Body of pancreas (tissue), 4 donors: ENCODE data around the gene PHRF1. TPM values are rescaled to one million over a fixed set of nuclear protein-coding genes. Genes with fewer than 3 reads are reported as not detected.

Experiments used
- ATAC-seq: fragments of 150-250 bp; one replicate; pipeline ENCODE4 v1.9.1; 2016
- DNase-seq, 4 donors: peaks; one replicate each; pipeline ENCODE4 v3.0.0-alpha.2; 2019
- H3K27ac ChIP-seq, 4 donors: fragments of 200-600 bp; sonication (generic); 1 replicate in 3 of 4; 2 replicates in 1 of 4; pipeline versions ENCODE4 v1.5.1 to v1.6.1; 2016 to 2019; ENCODE audit warnings: mild to moderate bottlenecking in 1 of 4, mixed read lengths in 1 of 4, moderate library complexity in 1 of 4
- H3K27me3 ChIP-seq, 2 donors: fragments of 200-600 bp; sonication (generic); one replicate each; pipeline ENCODE4 v1.6.0; 2016; ENCODE audit warnings: mild to moderate bottlenecking in 1 of 2
- H3K36me3 ChIP-seq, 2 donors: fragments of 200-600 bp; sonication (generic); replicated peaks in 1 of 2; 2 replicates each; pipeline ENCODE4 v1.5.1; 2016; ENCODE audit warnings: low read depth in 2 of 2; ENCODE audit not compliant: insufficient read depth in 1 of 2
- H3K4me1 ChIP-seq: fragments of 200-600 bp; sonication (generic); one replicate; pipeline ENCODE4 v1.6.0; 2016
- H3K4me3 ChIP-seq, 2 donors: fragments of 200-600 bp; sonication (generic); 1 replicate in 1 of 2; 2 replicates in 1 of 2; pipeline ENCODE4 v1.5.1; 2016 to 2019
- H3K9me3 ChIP-seq, 3 donors: fragments of 200-600 bp; sonication (generic); 1 replicate in 2 of 3; 2 replicates in 1 of 3; pipeline ENCODE4 v1.5.1; 2016
- CTCF ChIP-seq, 7 experiments: fragments of 450-650 bp in 4 of 7; fragments of 200-600 bp in 3 of 7; sonication (generic) in 3 of 7; IDR thresholded peaks; one replicate each; pipeline ENCODE4 v1.5.1; 2016 to 2019; ENCODE audit warnings: antibody characterized with exemption in 7 of 7
- POLR2A ChIP-seq, 3 donors: fragments of 450-650 bp; IDR thresholded peaks; one replicate each; pipeline ENCODE4 v1.6.1; 2016; ENCODE audit warnings: antibody characterized with exemption in 3 of 3, mild to moderate bottlenecking in 2 of 3
- WGBS, 2 donors: methylation state at CpG; one replicate each; pipeline ENCODE4 v1.1.5; 2017; 5-methylcytosine and 5-hydroxymethylcytosine counted together
- intact Hi-C: fragments of 100-400 bp; cut with DNase I; formaldehyde crosslinking; loops from one replicate; pipeline ENCODE4 v1.15.1; 2023
- total RNA-seq, 2 donors: library from RNA; depleted of rRNA; stranded (reverse); fragments of >200 nt; gene quantifications; one replicate each; pipeline ENCODE4 v1.1.0, GENCODE V29; 2016

PHRF1 gene
- total RNA-seq, 2 donors from 2014 or later = 18.2 to 34.3 TPM

GRCh38 chr11:574632-575312, 1.5 kb upstream of the PHRF1 start:
- Histone ChIP-seq H3K27me3 (no peaks in the 10 kb centered on the region), H3K36me3 (no peaks in the 10 kb centered on the region), H3K4me1 (peaks cover 43% of the 10 kb centered on the region), H3K27ac (peak overlapping the region in 3 of 4 donors; percentile 15 to 69 (median 66)), H3K4me3 (no peak overlapping the region), H3K9me3 (no peaks in the 10 kb centered on the region)
- intact Hi-C loops = no loop called here
- DNase-seq (no peak), ATAC-seq (no peak)
- no peak for TF ChIP-seq POLR2A (IDR thresholded peaks at IDR 0.05)
- TF ChIP-seq CTCF (IDR thresholded peaks at IDR 0.05) = no peak
- 24 to 38% methylated on average over 22 of the region's 25 CpGs for WGBS, 2 donors

- Histone ChIP-seq H3K27ac (peak overlapping the region; percentile 15 to 75 (median 68)), H3K27me3 (no peaks in the 10 kb centered on the region), H3K9me3 (no peaks in the 10 kb centered on the region), H3K4me3 (peak overlapping the region; percentile 23 to 62), H3K36me3 (no peaks in the 10 kb centered on the region), H3K4me1 (peaks cover 50% of the 10 kb centered on the region)
- DNase-seq (peak in 1 of 4 donors; percentile 66), ATAC-seq (peak; percentile 59)
- intact Hi-C loops = no loop called here
- WGBS, 2 donors = 1 to 3% methylated on average over 10 to 47 of the region's 81 CpGs
- TF ChIP-seq CTCF (IDR thresholded peaks at IDR 0.05) (peak in 2 of 7 experiments; percentile 3 to 14), POLR2A (IDR thresholded peaks at IDR 0.05) (no peak)
Observed at GRCh38 chr11:575313-575995, 816 bp upstream of the PHRF1 start.

- 1 to 2% methylated on average over 15 to 25 of the region's 48 CpGs for WGBS, 2 donors
- Histone ChIP-seq H3K4me3 (peak overlapping the region; percentile 50 to 74), H3K27me3 (no peaks in the 10 kb centered on the region), H3K9me3 (no peaks in the 10 kb centered on the region), H3K27ac (peak overlapping the region in 3 of 4 donors; percentile 57 to 99 (median 97)), H3K4me1 (peaks cover 61% of the 10 kb centered on the region), H3K36me3 (peaks cover 0 to 2% of the 10 kb centered on the region in 2 donors)
- intact Hi-C loops = no loop called here
- peak in 1 of 4 donors; percentile 21 for DNase-seq
- TF ChIP-seq POLR2A (IDR thresholded peaks at IDR 0.05) = no peak
- TF ChIP-seq CTCF (IDR thresholded peaks at IDR 0.05) = no peak
- ATAC-seq = no peak
Observed at GRCh38 chr11:576811-577610, 741 bp downstream of the PHRF1 start.

GRCh38 chr11:577611-577894, 1.3 kb downstream of the PHRF1 start:
- Histone ChIP-seq H3K36me3 (peaks cover 2 to 5% of the 10 kb centered on the region in 2 donors), H3K4me1 (peaks cover 61% of the 10 kb centered on the region), H3K27me3 (no peaks in the 10 kb centered on the region), H3K9me3 (no peaks in the 10 kb centered on the region), H3K4me3 (peak overlapping the region in 1 of 2 donors; percentile 74), H3K27ac (peak overlapping the region in 3 of 4 donors; percentile 57 to 99 (median 97))
- ATAC-seq (no peak), DNase-seq (no peak)
- WGBS, 2 donors = 25 to 30% methylated on average over 6 of the region's 6 CpGs
- no peak for TF ChIP-seq CTCF (IDR thresholded peaks at IDR 0.05)
- no peak for TF ChIP-seq POLR2A (IDR thresholded peaks at IDR 0.05)
- intact Hi-C loops = no loop called here
